CD4-positive, alpha-beta T cell treated with Interferon gamma for 1 hour (primary cell): ENCODE data around the gene VCAM1.

Experiments
- DNase-seq: peaks from one replicate; pipeline ENCODE4 v3.0.0-alpha.2; 2020

VCAM1 gene, protein sequence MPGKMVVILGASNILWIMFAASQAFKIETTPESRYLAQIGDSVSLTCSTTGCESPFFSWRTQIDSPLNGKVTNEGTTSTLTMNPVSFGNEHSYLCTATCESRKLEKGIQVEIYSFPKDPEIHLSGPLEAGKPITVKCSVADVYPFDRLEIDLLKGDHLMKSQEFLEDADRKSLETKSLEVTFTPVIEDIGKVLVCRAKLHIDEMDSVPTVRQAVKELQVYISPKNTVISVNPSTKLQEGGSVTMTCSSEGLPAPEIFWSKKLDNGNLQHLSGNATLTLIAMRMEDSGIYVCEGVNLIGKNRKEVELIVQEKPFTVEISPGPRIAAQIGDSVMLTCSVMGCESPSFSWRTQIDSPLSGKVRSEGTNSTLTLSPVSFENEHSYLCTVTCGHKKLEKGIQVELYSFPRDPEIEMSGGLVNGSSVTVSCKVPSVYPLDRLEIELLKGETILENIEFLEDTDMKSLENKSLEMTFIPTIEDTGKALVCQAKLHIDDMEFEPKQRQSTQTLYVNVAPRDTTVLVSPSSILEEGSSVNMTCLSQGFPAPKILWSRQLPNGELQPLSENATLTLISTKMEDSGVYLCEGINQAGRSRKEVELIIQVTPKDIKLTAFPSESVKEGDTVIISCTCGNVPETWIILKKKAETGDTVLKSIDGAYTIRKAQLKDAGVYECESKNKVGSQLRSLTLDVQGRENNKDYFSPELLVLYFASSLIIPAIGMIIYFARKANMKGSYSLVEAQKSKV

DNA sequence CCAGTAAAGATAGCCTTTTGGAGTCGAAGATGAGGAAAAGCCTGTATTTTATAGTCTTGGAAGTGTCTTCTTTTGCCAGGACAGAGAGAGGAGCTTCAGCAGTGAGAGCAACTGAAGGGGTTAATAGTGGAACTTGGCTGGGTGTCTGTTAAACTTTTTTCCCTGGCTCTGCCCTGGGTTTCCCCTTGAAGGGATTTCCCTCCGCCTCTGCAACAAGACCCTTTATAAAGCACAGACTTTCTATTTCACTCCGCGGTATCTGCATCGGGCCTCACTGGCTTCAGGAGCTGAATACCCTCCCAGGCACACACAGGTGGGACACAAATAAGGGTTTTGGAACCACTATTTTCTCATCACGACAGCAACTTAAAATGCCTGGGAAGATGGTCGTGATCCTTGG lies at the start of gene VCAM1:
Gene VCAM1 (plus strand): TSS at position 253 of the 400 bp plus-strand sequence. CDS start 119 bp downstream, at position 372.
- DNase-seq = no peak

DNA sequence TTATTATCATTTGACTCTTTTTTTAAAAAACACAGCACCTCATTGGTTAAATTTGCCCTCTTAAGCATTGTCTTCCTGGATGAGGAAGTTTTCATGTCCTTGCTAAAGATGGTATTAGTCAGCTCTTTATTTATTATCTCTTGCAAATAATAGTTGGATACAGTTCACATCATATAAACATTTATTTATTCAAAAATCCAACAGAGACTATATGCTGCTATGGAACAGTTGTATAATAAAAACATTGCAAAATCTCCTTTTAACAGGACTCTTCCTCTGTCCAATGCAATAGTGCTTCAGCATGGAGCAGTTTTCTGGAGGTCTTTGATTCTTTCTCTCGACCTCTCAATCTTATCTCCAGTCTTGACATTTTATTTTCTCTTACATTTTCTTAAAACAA lies 49.5 kb upstream of the VCAM1 start:
- no peak for DNase-seq

DNA sequence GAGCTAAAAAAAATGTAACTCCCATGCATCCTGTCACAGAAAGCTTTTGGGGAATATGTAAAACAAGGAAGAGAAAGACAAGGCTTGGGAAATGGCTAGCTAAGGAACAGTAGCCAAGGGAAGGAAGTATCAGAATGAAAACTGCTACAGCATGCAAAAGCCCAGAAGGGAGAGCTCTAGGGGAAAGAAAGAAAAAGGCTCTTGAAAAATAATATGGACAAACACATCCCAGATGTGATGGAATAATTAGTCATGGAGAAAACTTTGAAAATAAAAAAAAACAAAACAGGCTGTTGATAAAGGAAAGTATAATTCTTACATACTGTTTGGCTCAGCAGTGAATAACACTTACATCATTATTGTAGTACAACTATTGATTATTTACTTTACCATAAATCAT lies 47.9 kb upstream of the VCAM1 start:
- DNase-seq = no peak

DNA sequence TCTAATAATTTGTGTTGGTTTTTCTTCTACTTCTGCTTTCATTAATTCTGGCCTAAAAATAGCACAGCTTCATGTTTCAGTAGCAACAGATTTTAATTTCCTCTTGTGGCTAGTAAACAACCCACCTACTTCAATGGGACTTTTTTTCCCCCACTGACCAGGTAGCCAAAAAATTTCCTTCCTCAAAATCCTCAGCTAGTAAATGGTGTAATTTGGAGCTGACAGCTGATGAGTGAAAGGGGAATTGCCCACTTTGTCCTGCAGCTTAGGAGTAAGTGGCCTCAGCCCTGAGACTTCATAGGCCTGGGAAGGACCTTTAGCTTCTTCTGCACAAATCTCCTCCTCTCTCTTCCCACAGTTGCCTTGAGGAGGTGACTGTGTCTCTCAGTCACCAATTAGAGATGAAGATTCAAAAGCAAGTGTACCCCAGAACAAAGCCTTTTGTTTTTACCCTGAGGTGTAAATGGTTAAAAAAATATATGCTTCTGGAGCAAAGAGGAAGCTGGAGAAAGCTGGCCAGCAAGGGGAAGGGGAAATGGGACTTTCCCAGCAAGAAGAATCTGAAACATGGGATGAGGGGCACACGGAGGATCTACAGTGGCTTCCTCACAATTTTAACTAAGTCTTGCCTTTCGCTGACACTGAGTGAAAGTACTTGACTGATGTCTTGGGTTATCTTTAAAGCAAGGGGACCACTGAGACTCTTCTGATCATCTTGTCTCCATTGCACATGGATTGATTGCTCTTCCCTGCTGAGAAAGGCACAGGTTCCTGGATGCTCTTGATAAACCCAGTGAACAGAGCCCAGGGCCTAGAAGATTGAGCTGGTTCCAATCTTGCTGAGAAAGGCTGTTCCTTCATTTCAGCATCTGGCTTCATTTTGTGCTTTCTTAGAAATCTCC lies 35.8 kb upstream of the VCAM1 start:
- no peak for DNase-seq

DNA sequence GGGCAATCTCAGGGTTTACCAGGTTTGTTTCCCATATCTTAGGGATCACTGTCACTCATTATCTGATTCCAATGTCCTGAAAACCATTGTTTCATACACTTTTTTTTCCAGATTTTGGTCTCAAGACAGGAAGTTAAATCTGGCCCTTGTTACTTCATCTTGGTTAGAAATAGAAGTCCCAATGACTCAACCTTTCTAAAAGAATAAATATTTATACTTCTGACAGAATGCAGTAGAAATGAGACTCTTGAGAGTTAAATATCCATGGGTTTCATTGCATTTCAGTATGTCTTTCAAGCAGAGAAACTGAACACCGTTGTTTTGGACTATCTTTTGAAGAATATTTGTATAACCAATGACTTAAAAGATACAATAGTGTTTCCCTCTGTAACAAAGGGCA lies 19.8 kb upstream of the VCAM1 start:
- DNase-seq = no peak

DNA sequence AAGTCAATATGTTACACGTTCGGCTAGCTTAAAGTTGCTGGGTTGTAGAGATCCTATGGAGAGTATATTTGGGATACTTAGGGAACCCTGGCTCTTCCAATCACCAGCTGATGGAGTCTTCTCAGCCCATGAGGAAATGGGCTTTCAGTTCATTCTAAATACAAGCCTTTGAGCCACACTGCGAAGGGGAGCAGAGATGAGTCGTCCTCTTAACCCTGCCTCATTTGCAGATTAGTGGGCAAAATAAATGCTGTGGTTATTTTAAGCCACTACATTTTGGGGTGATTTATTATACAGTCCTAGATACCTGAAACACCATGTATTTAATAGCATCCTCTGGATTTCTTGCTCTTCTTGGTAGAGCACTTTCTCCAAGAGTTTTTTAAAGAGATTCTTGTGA lies 19.0 kb upstream of the VCAM1 start:
- DNase-seq = no peak

DNA sequence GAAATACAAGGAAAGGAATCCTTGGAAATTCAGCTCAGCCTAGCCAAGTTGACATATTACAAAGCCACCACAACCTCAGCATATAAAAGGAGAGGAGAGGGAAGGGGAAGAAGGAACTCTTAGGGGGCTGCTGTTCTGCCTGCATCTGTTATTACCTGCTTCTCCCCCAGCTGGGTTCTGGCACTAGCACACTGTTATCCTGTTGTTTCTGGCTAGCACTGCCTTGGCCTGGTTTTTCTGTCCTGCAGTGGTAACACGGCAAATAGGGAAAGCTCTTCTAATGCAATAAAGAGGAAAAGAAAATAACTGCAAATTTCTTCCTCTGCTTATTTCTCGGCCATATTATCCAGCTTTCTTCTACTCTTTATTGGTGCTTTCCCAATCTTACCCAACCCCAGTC lies 16.5 kb upstream of the VCAM1 start:
- DNase-seq = no peak

DNA sequence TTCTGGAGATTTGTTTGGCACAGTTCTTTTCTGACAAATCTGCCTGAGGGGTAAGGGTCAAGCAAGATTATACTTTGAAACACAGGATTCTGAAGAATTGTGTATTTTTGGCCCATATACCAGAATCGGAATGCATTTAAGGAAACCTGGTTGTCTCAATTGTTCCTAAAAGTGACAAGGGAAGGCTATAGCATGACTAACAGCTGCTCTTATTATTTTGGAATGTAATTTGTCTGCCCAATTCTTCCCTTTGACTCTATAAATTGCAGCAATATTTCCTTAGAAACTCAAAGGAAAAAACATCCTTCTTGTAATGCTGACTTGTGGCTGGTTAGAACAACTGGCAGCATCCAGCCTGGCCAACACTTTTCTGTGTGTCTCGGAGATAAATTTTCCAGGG lies 15.8 kb upstream of the VCAM1 start:
- no peak for DNase-seq

DNA sequence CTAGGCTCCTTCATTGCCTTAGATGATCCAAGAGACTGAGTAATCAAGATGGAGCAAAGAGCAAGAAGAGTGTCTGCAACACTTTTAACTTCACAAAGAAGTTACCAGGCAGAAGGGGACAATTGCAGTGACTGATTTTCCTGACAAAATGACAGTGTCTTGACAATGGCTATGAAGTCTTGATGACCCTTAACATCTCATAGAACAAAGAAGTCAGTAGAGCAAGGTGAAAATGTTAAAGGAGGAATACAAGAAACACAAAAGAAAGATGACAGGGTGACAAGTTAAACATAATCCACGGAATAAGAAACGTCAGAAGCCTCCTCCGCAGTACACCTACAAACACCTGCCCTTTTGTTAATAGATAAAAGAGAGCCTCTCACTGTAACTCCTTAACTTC lies 15.1 kb upstream of the VCAM1 start:
- no peak for DNase-seq

DNA sequence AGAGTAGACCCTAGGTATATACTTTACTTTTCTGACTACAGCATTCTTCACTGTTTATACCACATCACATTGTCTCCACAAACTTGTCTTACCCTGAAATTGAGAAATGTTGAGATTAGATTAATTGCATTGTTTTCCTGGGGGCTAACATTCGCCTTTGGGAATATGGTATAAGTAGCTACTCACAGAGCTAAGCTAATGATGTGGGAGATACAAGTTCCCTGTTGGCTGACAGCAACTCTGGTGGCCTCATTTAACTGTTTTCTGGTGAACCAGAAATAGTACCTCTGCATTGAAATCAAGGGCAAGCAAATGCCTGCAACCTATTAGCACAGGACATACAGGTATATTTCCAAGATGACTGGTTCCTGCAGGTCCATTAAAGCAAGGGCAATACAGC lies 13.2 kb upstream of the VCAM1 start:
- no peak for DNase-seq

DNA sequence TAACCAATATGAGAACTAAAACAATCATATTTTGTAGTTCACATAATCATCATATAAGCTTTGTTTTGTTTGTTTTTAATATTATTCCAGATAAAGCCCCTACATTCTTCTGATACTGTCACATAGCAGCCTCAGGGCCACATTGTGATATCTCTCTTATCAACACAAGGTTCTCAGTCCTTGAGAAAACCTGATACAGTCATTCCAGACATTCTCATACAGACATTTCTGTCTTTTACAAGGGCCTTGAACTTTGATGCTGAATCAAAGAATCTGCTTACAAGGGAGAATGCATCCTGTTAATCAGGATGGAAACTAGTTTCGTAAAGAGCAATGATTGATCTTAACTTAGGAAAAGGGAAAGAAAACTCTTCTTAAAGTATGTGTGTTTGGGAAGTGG lies 12.7 kb upstream of the VCAM1 start:
- no peak for DNase-seq

DNA sequence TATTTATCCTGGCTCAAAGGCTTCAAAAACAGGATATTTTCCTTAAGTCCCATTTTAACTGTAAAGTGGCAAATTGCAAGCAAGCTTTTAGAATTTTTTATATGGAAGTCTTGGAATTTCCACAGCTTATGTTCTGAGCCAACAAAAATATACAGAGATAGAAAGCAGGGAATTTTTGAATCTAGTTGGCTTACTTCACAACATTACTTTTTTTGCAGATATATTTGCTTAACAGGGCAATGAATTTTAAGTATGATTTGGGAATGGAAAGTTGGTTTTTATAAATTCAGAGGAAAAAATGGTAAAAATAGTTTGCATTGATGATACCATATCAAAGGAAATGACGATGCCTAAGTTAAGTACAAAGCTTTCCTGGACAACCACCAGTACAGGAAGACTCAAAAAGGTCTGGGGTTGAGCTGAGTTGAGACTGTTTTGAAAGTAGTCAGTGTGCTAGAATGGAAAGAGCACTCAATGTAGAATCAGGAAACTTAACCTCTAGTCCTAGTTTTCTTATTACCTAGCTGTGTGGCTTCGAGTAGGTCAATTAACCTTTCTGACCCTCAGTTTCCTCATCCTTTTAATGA lies 11.0 kb upstream of the VCAM1 start:
- no peak for DNase-seq

DNA sequence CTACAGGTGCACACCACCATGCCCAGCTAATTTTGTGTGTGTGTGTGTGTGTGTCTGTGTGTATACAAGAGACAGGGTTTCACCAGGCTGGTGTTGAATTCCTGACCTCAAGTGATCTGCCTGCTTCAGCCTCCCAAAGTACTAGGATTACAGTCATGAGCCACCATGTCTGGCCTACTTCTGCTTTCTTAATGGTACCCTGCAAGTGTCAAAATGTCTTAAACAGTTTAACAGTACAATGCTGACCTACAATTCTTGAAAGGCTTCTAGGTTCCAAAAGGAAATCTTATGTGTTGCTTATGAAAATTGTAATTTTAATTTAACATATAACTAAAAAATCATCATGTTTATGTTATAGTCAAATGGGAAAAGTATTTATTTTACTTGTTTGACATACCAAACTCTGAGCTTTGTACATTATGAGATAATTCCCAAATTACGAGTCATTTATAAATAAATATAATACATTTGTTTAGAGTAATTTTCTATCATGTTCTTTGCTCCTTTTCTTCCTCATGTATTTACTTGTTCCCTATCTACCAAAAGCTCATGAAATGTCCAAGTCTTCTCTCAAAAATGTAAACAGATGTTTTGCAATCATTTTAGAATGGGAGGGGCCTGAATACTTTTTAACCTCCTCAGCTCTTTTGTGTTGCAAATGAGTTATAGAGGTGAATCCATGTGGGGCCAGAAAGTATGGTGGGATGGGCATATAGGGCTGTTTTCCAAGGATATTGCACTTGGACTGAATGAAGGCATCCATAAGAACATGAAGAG lies 8.4 kb upstream of the VCAM1 start:
- DNase-seq = no peak

DNA sequence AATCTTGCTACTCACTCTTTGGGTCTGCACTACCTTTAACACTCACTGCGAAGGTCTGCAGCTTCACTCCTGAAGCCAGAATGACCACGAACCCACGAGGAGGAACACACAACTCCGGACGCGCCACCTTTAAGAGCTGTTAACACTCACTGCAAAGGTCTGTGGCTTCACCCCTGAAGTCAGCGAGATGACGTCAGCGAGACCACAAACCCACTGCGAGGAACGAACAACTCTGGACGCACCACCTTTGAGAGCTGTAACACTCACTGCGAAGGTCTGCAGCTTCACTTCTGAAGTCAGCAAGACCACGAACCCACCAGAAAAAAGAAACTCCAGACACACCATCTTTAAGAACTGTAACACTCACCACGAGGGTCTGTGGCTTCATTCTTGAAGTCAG lies 6.5 kb upstream of the VCAM1 start:
- peak; percentile 70 for DNase-seq

DNA sequence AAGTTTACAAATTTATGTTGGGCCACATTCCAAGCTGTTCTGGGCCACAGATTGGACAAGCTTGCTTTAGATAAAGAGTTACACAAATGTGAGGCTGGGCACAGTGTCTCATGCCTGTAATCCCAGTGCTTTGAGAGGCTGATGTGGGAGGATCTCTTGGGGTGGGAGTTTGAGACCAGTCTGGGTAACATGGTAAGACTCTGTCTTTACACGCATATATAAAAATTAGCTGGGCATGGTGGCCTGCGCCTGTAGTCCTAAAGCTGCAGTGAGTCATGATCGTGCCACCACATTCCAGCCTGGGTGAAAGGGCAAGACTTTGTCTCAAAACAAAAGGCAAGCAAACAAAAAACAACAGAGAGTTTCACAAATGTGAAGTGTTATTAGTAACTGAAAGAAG lies 5.9 kb upstream of the VCAM1 start:
- no peak for DNase-seq

DNA sequence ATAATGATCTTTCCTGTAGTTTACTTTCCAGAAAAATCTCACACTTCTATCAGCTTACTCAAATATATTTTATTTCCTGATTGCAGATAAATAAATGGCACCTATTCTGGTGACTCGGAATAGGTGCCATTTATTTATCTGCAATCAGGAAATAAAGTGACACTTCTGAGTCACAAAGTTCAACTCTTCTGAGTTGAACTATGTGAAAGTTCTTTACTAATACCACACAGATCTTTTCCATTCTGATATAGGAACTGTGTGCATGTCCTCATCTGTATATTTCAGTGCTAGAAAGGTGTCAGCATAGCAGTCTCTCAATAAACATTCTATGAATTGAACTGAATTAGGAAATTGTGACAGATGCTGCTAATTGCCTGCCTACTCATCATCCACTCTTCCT lies 4.9 kb upstream of the VCAM1 start:
- DNase-seq = no peak

DNA sequence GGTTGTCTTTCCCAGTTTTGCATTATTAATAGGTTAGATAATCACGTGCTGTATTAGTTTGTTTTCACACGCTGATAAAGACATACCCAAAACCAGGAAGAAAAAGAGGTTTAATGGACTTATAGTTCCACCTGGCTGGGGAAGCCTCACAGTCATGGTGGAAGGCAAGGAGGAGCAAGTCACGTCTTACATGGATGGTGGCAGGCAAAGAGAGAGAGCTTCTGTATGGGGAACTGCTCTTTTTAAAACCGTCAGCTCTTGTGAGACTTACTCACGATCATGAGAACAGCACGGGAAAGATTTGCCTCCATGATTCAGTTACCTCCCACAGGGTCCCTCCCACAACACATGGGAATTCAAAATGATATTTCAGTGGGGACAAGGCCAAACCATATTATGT lies 2.3 kb upstream of the VCAM1 start:
- no peak for DNase-seq

DNA sequence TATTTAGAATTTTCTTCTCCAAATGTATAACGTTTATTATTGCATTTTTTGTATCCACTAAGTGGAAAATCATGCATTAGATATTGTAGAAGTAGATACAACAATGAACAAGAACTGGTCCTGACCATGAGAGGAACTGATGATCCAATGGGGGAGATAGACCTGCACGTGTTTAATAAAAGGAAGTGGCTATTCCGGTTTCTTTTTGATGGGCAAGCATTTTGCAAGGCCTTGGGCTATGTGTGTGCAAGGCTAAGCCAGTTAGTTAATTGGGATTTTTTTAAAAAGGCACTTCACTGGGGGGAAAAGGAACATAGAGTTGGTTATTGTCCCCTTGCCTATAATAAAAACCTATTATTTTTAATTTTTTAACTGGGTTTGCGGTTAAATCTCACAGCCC lies 961 bp upstream of the VCAM1 start:
- no peak for DNase-seq

DNA sequence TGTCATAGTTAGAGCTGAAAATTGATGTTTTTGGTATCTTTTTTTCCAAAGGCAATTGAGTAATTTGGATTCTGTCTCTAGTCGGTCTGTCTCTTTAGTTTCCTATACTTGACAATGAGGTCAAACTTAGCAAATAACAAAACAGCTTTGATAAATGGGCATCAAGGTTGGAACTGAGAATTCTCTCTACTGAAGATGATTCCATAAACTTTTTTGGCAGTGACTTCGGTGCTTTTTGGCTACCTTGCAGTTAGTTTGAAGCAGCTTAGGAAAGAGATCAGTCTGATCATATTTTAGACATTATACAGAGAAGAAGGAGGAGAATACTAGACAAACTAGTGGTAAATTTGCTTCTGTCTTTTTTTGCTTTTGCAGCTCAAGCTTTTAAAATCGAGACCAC lies 559 bp downstream of the VCAM1 start:
- no peak for DNase-seq

DNA sequence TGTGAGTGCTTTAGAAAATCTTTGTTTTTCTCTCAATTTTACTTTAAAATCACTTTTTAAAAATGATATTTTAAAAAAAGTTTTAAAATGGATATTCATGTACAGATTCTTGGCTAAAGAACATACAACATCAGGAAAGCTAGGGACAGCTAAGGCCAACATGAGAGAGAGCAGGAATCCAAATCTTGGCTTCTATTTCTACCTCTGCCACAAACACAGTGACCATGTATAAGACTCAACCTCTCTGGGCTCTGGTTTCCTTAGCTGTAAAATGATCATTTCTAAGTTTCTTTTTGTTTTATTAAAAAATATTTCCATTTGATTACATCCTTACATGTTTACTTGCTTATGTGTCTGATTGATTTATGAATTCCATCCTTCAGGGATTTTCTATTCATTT lies 1.2 kb downstream of the VCAM1 start:
- no peak for DNase-seq

DNA sequence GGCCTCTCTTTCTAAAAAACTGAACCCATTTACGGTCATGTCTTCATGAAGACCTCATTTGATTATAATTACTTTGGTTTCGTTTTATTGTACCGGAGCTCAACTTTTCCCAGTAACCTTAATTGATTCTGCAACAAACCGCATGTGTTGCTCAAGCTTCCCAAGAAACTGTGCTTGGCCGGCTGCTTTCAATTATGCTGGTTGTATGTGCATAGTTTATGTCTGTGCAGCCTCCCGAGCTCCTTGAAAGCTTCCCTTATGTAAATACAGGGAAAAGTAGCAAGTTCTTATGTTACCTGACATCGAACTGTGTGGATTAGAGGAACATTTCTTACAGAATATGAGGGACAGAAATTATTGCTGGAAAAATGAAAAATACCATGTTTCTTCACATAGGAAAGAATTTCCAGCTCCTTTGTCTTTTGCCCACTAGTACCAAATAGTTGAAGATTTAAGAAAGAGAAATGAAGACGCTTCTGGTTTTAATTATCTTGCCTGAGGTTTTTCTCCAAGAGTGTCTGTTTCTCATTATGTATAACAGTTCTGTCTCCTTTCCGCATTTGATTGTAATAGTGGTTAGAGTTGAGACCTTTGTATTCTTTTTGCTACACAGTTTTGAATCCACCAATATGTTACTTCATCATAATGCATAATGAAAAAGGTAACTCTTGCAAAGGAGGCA lies 2.1 kb downstream of the VCAM1 start:
- DNase-seq = no peak

DNA sequence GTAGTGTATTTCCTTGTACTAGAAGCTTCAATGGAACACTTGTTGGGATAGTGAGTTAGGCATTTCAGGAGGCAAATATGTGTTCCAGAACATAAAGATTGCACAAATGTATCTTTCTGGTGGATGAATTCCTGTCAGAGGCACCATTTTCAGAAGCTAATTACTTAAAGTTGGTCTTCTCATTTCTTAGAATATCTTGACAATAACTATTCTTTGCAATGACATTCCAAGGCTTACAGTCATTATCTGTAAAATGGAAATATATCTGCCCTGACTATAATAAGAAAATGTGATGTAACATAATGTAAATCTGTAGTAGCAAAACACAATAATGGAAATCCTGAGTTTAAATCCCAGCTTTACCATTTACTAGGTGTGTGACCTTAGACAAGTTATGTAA lies 2.7 kb downstream of the VCAM1 start:
- DNase-seq = no peak
